H1 (cell line): Measurements from ENCODE around the gene MMP13. TPM values are rescaled to one million over a fixed set of nuclear protein-coding genes. Genes with fewer than 3 reads are reported as not detected.

ENCODE experiments used
- CTCF ChIA-PET: fragments of 300-600 bp; sonication (Branson Sonifier 250); formaldehyde crosslinking; loops from one replicate; lab custom pipeline; 2021; ENCODE audit not compliant: partially characterized antibody; lab: Charles Lee
- POLR2A ChIA-PET: fragments of 300-600 bp; sonication (Branson Sonifier 250); formaldehyde crosslinking; loops from one replicate; lab custom pipeline; 2021; ENCODE audit warnings: inconsistent platforms; ENCODE audit not compliant: partially characterized antibody; lab: Charles Lee
- DNase-seq, 2 experiments: peaks; one replicate each; pipeline versions ENCODE4 v3.0.0 to v3.0.0-alpha.2; 2010 to 2022; ENCODE audit warnings: low spot score in 2 of 2, low read depth in 1 of 2, mixed read lengths in 1 of 2
- FAIRE-seq: peaks from 2 replicates; lab custom pipeline; 2011; peaks lifted over from hg19 to GRCh38; lab: Jason Lieb, UNC
- H2AFZ ChIP-seq: 2 replicates; pipeline ENCODE4 v1.8.1; 2012; ENCODE audit warnings: low read length, inconsistent platforms
- H2AK5ac ChIP-seq: 2 replicates; pipeline ENCODE4 v1.6.1; 2013; ENCODE audit warnings: low read depth, low read length
- H2BK120ac ChIP-seq: replicated peaks from 2 replicates; pipeline ENCODE3; 2013; ENCODE audit warnings: low read depth, low read length, inconsistent platforms
- H2BK12ac ChIP-seq: 2 replicates; pipeline ENCODE4 v1.6.1; 2013; ENCODE audit warnings: low read depth, low read length
- H2BK15ac ChIP-seq: 2 replicates; pipeline ENCODE4 v1.6.1; 2013; ENCODE audit warnings: low read length
- H2BK20ac ChIP-seq: 2 replicates; pipeline ENCODE4 v1.6.1; 2013; ENCODE audit warnings: low read length
- H2BK5ac ChIP-seq: 2 replicates; pipeline ENCODE4 v1.6.1; 2013; ENCODE audit warnings: low read depth, low read length
- H3K14ac ChIP-seq: 2 replicates; pipeline ENCODE4 v1.6.1; 2013; ENCODE audit warnings: inconsistent platforms; ENCODE audit not compliant: insufficient read length
- H3K18ac ChIP-seq: 2 replicates; pipeline ENCODE4 v1.6.1; 2013; ENCODE audit warnings: low read length; ENCODE audit errors: extremely low read depth
- H3K23ac ChIP-seq: 2 replicates; pipeline ENCODE4 v1.6.1; 2013; ENCODE audit warnings: inconsistent platforms; ENCODE audit not compliant: insufficient read length
- H3K23me2 ChIP-seq: 2 replicates; pipeline ENCODE4 v1.6.1; 2013; ENCODE audit warnings: low read depth, low read length
- H3K27ac ChIP-seq: 2 replicates; pipeline ENCODE4 v1.6.1; 2011; ENCODE audit warnings: low read depth, low read length, inconsistent platforms
- H3K27me3 ChIP-seq, 4 experiments: replicated peaks in 1 of 4; 1 replicate in 1 of 4; 2 replicates in 3 of 4; pipeline versions ENCODE4 v1.6.1 to v1.8.1; 2011 to 2013; ENCODE audit warnings: low read length in 3 of 4, mild to moderate bottlenecking in 3 of 4, inconsistent platforms in 2 of 4, mixed read lengths in 2 of 4, moderate library complexity in 1 of 4; ENCODE audit not compliant: control insufficient read depth in 3 of 4, insufficient read depth in 3 of 4; ENCODE audit errors: extremely low read depth in 1 of 4
- H3K36me3 ChIP-seq, 4 experiments: 2 replicates each; pipeline versions ENCODE4 v1.6.1 to v1.8.1; 2011 to 2013; ENCODE audit warnings: mild to moderate bottlenecking in 4 of 4, low read length in 3 of 4, moderate library complexity in 2 of 4, control low read depth in 1 of 4, inconsistent platforms in 1 of 4; ENCODE audit not compliant: insufficient read depth in 4 of 4, control insufficient read depth in 2 of 4
- H3K4ac ChIP-seq: replicated peaks from 2 replicates; pipeline ENCODE3; 2013; ENCODE audit warnings: low read length, low read depth, mixed read lengths, inconsistent platforms; ENCODE audit not compliant: insufficient read length
- H3K4me1 ChIP-seq, 4 experiments: replicated peaks in 1 of 4; 1 replicate in 1 of 4; 2 replicates in 3 of 4; pipeline versions ENCODE4 v1.6.1 to v1.8.1; 2011 to 2013; ENCODE audit warnings: low read length in 3 of 4, inconsistent platforms in 2 of 4, mixed read lengths in 1 of 4; ENCODE audit not compliant: insufficient read depth in 4 of 4, control insufficient read depth in 3 of 4
- H3K4me2 ChIP-seq, 2 experiments: 2 replicates each; pipeline versions ENCODE4 v1.6.1 to v1.8.1; 2011 to 2013; ENCODE audit warnings: low read depth in 2 of 2, low read length in 2 of 2, control low read depth in 1 of 2, inconsistent platforms in 1 of 2, mild to moderate bottlenecking in 1 of 2; ENCODE audit not compliant: insufficient read depth in 1 of 2
- H3K4me3 ChIP-seq, 4 experiments: fragments of 200-600, 300-600 bp in 1 of 4; sonication (generic), shearing (Covaris generic), sonication (Bioruptor Twin) in 1 of 4; 2 replicates each; pipeline versions ENCODE4 v1.5.1 to v1.8.1; 2011 to 2016; ENCODE audit warnings: low read length in 4 of 4, low read depth in 3 of 4, control low read depth in 2 of 4, inconsistent platforms in 2 of 4, mild to moderate bottlenecking in 2 of 4, mixed read lengths in 1 of 4, moderate library complexity in 1 of 4; ENCODE audit not compliant: insufficient read depth in 2 of 4; ENCODE audit errors: extremely low read depth in 1 of 4
- H3K56ac ChIP-seq: replicated peaks from 2 replicates; pipeline ENCODE3; 2013; ENCODE audit warnings: low read depth, mild to moderate bottlenecking, mixed read lengths, low read length, inconsistent platforms; ENCODE audit not compliant: insufficient read length
- H3K79me1 ChIP-seq: 2 replicates; pipeline ENCODE4 v1.6.1; 2013; ENCODE audit warnings: low read depth, low read length, control low read depth
- H3K79me2 ChIP-seq, 2 experiments: 2 replicates each; pipeline versions ENCODE4 v1.6.1 to v1.8.1; 2012 to 2013; ENCODE audit warnings: low read length in 2 of 2, mild to moderate bottlenecking in 2 of 2, inconsistent platforms in 1 of 2; ENCODE audit not compliant: insufficient read depth in 2 of 2, control insufficient read depth in 1 of 2
- H3K9ac ChIP-seq, 4 experiments: replicated peaks in 1 of 4; 1 replicate in 1 of 4; 2 replicates in 3 of 4; pipeline versions ENCODE4 v1.6.1 to v1.8.1; 2011 to 2013; ENCODE audit warnings: low read depth in 3 of 4, low read length in 3 of 4, control low read depth in 2 of 4, mild to moderate bottlenecking in 2 of 4, moderate library complexity in 2 of 4, inconsistent platforms in 1 of 4; ENCODE audit errors: extremely low read depth in 1 of 4
- H3K9me3 ChIP-seq, 2 experiments: 2 replicates each; pipeline versions ENCODE4 v1.6.1 to v1.8.1; 2012 to 2013; ENCODE audit warnings: mild to moderate bottlenecking in 2 of 2, moderate library complexity in 2 of 2, control low read depth in 1 of 2, inconsistent platforms in 1 of 2, low read depth in 1 of 2, low read length in 1 of 2, mixed read lengths in 1 of 2; ENCODE audit not compliant: insufficient read depth in 2 of 2
- H4K20me1 ChIP-seq, 2 experiments: replicated peaks in 1 of 2; 2 replicates each; pipeline versions ENCODE3 to v1.8.1; 2011 to 2013; ENCODE audit warnings: inconsistent platforms in 2 of 2, low read length in 2 of 2, mild to moderate bottlenecking in 1 of 2; ENCODE audit not compliant: insufficient read depth in 2 of 2, control insufficient read depth in 1 of 2
- H4K5ac ChIP-seq: 2 replicates; pipeline ENCODE4 v1.6.1; 2013; ENCODE audit warnings: low read length, low read depth, mixed read lengths, inconsistent platforms; ENCODE audit not compliant: insufficient read length
- H4K8ac ChIP-seq: 2 replicates; pipeline ENCODE4 v1.8.0; 2013; ENCODE audit warnings: mild to moderate bottlenecking, moderate library complexity, low read length, inconsistent platforms; ENCODE audit not compliant: insufficient read depth; ENCODE audit errors: extremely low read depth
- H4K91ac ChIP-seq: replicated peaks from 2 replicates; pipeline ENCODE3; 2013; ENCODE audit warnings: low read length, mixed read lengths, inconsistent platforms; ENCODE audit not compliant: insufficient read length
- CHD1 ChIP-seq: IDR thresholded peaks from 2 replicates; pipeline ENCODE4 v1.6.1; 2012; ENCODE audit warnings: low read depth, low read length, improper control_type of control experiment
- CHD2 ChIP-seq: IDR thresholded peaks from 2 replicates; pipeline ENCODE4 v1.6.1; 2012; ENCODE audit warnings: low read length, improper control_type of control experiment
- NRF1 ChIP-seq: IDR thresholded peaks from 2 replicates; pipeline ENCODE4 v1.6.1; 2011; ENCODE audit warnings: mild to moderate bottlenecking, low read depth, low read length, improper control_type of control experiment
- POU5F1 ChIP-seq: IDR thresholded peaks from 2 replicates; pipeline ENCODE4 v1.6.1; 2011; ENCODE audit warnings: low read depth, mild to moderate bottlenecking, low read length, moderate library complexity
- RAD21 ChIP-seq, 2 experiments: IDR thresholded peaks in 1 of 2; conservative IDR thresholded peaks in 1 of 2; 2 replicates each; pipeline ENCODE4 v1.6.1; 2011; ENCODE audit warnings: low read depth in 2 of 2, low read length in 2 of 2, improper control_type of control experiment in 1 of 2, inconsistent platforms in 1 of 2, mild to moderate bottlenecking in 1 of 2, moderate library complexity in 1 of 2
- RBBP5 ChIP-seq: IDR thresholded peaks from 2 replicates; pipeline ENCODE4 v1.7.1; 2012; ENCODE audit warnings: low read depth, mild to moderate bottlenecking, inconsistent platforms, low read length, moderate library complexity, borderline replicate concordance
- SAP30 ChIP-seq: fragments of 300-600 bp; sonication (generic); IDR thresholded peaks from 2 replicates; pipeline ENCODE4 v1.7.1; 2012; ENCODE audit warnings: low read length, moderate library complexity, mild to moderate bottlenecking, inconsistent platforms; ENCODE audit not compliant: insufficient read depth, insufficient replicate concordance
- SIRT6 ChIP-seq: IDR thresholded peaks from one replicate; pipeline ENCODE4 v1.7.1; 2012; ENCODE audit warnings: low read length, inconsistent platforms
- SP2 ChIP-seq: IDR thresholded peaks from 2 replicates; pipeline ENCODE4 v1.6.1; 2012; ENCODE audit warnings: mild to moderate bottlenecking, low read length, inconsistent platforms
- TCF12 ChIP-seq: IDR thresholded peaks from 2 replicates; pipeline ENCODE4 v1.6.1; 2011; ENCODE audit warnings: low read depth, mild to moderate bottlenecking, low read length
- WGBS, 2 experiments: shearing (Covaris generic) in 1 of 2; methylation state at CpG; one replicate each; pipeline versions ENCODE4 v1.1.6 to v1.1.7; 2013 to 2015; ENCODE audit warnings: low lambda C conversion rate in 2 of 2, mixed read lengths in 2 of 2, inconsistent platforms in 1 of 2, low coverage in 1 of 2, missing lambda C conversion rate in 1 of 2; ENCODE audit not compliant: insufficient replicate concordance in 2 of 2, insufficient coverage in 1 of 2, insufficient read length in 1 of 2; ENCODE audit errors: extremely low coverage in 1 of 2, missing lambda C conversion rate in 1 of 2; 5-methylcytosine and 5-hydroxymethylcytosine counted together
- polyA plus RNA-seq, 7 experiments: library from polyadenylated mRNA; depleted of rRNA in 3 of 7; stranded (reverse) in 5 of 7; unstranded in 2 of 7; fragments of >200 nt in 5 of 7; fragments of 200-250 nt in 2 of 7; gene quantifications; 1 replicate in 5 of 7; 2 replicates in 1 of 7; 4 replicates in 1 of 7; pipeline versions ENCODE4 v1.2.1 to v1.2.3, GENCODE V29; 2011 to 2013; ENCODE audit warnings: missing spikeins in 2 of 7, mixed read lengths in 2 of 7
- total RNA-seq: library from RNA; stranded (reverse); fragmentation: NEBNext Ultra II Directional; extraction: Animal tissue kit (Norgen Biotek cat#: 25700); gene quantifications from 2 replicates; pipeline ENCODE4 v1.2.1, GENCODE V29; 2021
- TF ChIP-seq, protein P1 (sequence below), 3 experiments: IDR thresholded peaks; 1 replicate in 2 of 3; 2 replicates in 1 of 3; pipeline versions ENCODE4 v1.5.1 to v1.6.1; 2011; ENCODE audit warnings: low read length in 3 of 3, mild to moderate bottlenecking in 3 of 3, inconsistent platforms in 2 of 3, low read depth in 1 of 3, moderate library complexity in 1 of 3; ENCODE audit not compliant: insufficient read depth in 1 of 3; ENCODE audit errors: control extremely low read depth in 1 of 3
- TF ChIP-seq, protein P2 (sequence below): IDR thresholded peaks from 2 replicates; pipeline ENCODE4 v1.6.1; 2012; ENCODE audit warnings: inconsistent platforms

MMP13 gene
- total and polyA plus RNA-seq, 2 of the 8 experiments (the other 6 are each of a cell fraction or from before 2014, with no cell fraction given): not detected

DNA sequence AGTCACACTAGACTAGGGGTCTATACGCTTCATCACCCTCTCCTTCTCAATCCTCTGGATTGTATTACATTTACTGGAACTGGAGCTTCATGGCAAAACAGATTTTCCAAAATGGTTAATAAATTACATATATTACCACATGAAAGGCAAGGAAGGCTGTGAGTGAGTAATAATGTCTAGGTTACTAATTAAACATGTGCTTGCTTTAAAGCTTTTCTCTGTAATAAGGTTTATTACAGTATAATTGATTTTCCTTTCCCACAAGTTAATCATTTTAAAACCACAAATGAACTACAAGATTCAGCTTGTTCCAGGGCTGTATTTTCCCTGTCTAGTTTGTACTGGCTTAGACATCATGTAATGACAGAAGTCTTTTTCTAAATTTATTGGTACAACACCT, 25.6 kb downstream of the MMP13 start:
- no peak for DNase-seq
- H2BK20ac ChIP-seq: no peak overlapping the region
- H3K27me3 ChIP-seq: no peaks in the 10 kb centered on the region
- H4K5ac ChIP-seq: no peak overlapping the region
- H2AFZ ChIP-seq: no peak overlapping the region
- H3K14ac ChIP-seq: no peak overlapping the region
- no peaks in the 10 kb centered on the region for H3K36me3 ChIP-seq
- no peak overlapping the region for H3K9ac ChIP-seq
- H3K79me1 ChIP-seq: no peaks in the 10 kb centered on the region
- no peaks in the 10 kb centered on the region for H3K23me2 ChIP-seq
- no peaks in the 10 kb centered on the region for H3K79me2 ChIP-seq
- H3K4me1 ChIP-seq: no peaks in the 10 kb centered on the region
- no peak overlapping the region for H4K91ac ChIP-seq
- no peak overlapping the region for H3K27ac ChIP-seq
- H2BK12ac ChIP-seq: no peak overlapping the region
- H2BK15ac ChIP-seq: no peak overlapping the region
- H4K8ac ChIP-seq: no peak overlapping the region
- no peak for FAIRE-seq
- H3K18ac ChIP-seq: no peak overlapping the region
- H3K23ac ChIP-seq: no peak overlapping the region
- H3K4me2 ChIP-seq: no peak overlapping the region
- H2AK5ac ChIP-seq: no peak overlapping the region
- H2BK120ac ChIP-seq: no peak overlapping the region
- H3K4me3 ChIP-seq: no peak overlapping the region
- no peaks in the 10 kb centered on the region for H4K20me1 ChIP-seq
- H3K9me3 ChIP-seq: no peaks in the 10 kb centered on the region
- no peak overlapping the region for H3K4ac ChIP-seq
- POLR2A ChIA-PET: no interaction called here
- no peak overlapping the region for H2BK5ac ChIP-seq
- H3K56ac ChIP-seq: no peak overlapping the region
- 68% methylated on average over 1 of the region's 1 CpG; no CpG with 5 or more reads in 1 of the 2 experiments for WGBS, 2 experiments
- CTCF ChIA-PET: interaction anchor here (1.3 to 3.8 kb wide), 3 partner anchors 11 to 120 kb away, joined by 6 to 29 read pairs (median 13); no protein-coding TSS in a partner anchor
- TF ChIP-seq RBBP5 (no peak), SP2 (no peak), SAP30 (no peak), POU5F1 (no peak), NRF1 (no peak), RAD21 (IDR thresholded peaks at IDR 0.05 in 1 of 2, conservative IDR thresholded peaks at IDR 0.05 in 1 of 2; ENCODE audit: low read depth in 2 of 2, low read length in 2 of 2) (no peak), CHD2 (no peak), CHD1 (no peak), TCF12 (no peak), SIRT6 (no peak)
- TF ChIP-seq, protein P1, sequence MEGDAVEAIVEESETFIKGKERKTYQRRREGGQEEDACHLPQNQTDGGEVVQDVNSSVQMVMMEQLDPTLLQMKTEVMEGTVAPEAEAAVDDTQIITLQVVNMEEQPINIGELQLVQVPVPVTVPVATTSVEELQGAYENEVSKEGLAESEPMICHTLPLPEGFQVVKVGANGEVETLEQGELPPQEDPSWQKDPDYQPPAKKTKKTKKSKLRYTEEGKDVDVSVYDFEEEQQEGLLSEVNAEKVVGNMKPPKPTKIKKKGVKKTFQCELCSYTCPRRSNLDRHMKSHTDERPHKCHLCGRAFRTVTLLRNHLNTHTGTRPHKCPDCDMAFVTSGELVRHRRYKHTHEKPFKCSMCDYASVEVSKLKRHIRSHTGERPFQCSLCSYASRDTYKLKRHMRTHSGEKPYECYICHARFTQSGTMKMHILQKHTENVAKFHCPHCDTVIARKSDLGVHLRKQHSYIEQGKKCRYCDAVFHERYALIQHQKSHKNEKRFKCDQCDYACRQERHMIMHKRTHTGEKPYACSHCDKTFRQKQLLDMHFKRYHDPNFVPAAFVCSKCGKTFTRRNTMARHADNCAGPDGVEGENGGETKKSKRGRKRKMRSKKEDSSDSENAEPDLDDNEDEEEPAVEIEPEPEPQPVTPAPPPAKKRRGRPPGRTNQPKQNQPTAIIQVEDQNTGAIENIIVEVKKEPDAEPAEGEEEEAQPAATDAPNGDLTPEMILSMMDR (IDR thresholded peaks at IDR 0.05; ENCODE audit: control extremely low read depth in 1 of 3, insufficient read depth in 1 of 3, low read depth in 1 of 3, low read length in 3 of 3): no peak
- TF ChIP-seq, protein P2, sequence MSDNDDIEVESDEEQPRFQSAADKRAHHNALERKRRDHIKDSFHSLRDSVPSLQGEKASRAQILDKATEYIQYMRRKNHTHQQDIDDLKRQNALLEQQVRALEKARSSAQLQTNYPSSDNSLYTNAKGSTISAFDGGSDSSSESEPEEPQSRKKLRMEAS: no peak
